ENCODE results near the gene CASR.

Gene CASR

GRCh38 chr3:122258757-122259371, 75.4 kb downstream of the CASR start:
- Histone ChIP-seq H3K36me3 (ENCODE audit: insufficient read depth, low read length) (no peaks in the 10 kb centered on the region), H3K27ac (no peak overlapping the region), H3K9ac (ENCODE audit: insufficient read length) (no peak overlapping the region), H3K9me3 (ENCODE audit: low read depth, low read length) (no peaks in the 10 kb centered on the region), H3K4me3 (no peak overlapping the region)
- no peak for DNase-seq (ENCODE audit: low read depth, low spot score)
- TF ChIP-seq FOXP2 (optimal IDR thresholded peaks at IDR 0.05; ENCODE audit: control extremely low read depth, extremely low read length, insufficient read depth) (no peak), EZH2 (IDR thresholded peaks at IDR 0.05) (no peak), POLR2AphosphoS5 (IDR thresholded peaks at IDR 0.05; ENCODE audit: borderline replicate concordance, low read depth, low read length) (no peak)

- no peak overlapping the region for H3K4me3 ChIP-seq
- no peak for DNase-seq (ENCODE audit: low read depth, low spot score)
- H3K9me3 ChIP-seq (ENCODE audit: low read depth, low read length): no peaks in the 10 kb centered on the region
- H3K9ac ChIP-seq (ENCODE audit: insufficient read length): no peak overlapping the region
- no peak overlapping the region for H3K27ac ChIP-seq
- TF ChIP-seq EZH2 (IDR thresholded peaks at IDR 0.05): no peak
- no peak for TF ChIP-seq POLR2AphosphoS5 (IDR thresholded peaks at IDR 0.05; ENCODE audit: borderline replicate concordance, low read depth, low read length)
- TF ChIP-seq FOXP2 (optimal IDR thresholded peaks at IDR 0.05; ENCODE audit: control extremely low read depth, extremely low read length, insufficient read depth): no peak
- H3K36me3 ChIP-seq (ENCODE audit: insufficient read depth, low read length): no peaks in the 10 kb centered on the region
Observed at GRCh38 chr3:122260206-122260605, 76.7 kb downstream of the CASR start.

- H3K36me3 ChIP-seq (ENCODE audit: insufficient read depth, low read length): no peaks in the 10 kb centered on the region
- TF ChIP-seq FOXP2 (optimal IDR thresholded peaks at IDR 0.05; ENCODE audit: control extremely low read depth, extremely low read length, insufficient read depth): no peak
- TF ChIP-seq POLR2AphosphoS5 (IDR thresholded peaks at IDR 0.05; ENCODE audit: borderline replicate concordance, low read depth, low read length): no peak
- no peak for TF ChIP-seq EZH2 (IDR thresholded peaks at IDR 0.05)
- H3K9ac ChIP-seq (ENCODE audit: insufficient read length): no peak overlapping the region
- H3K9me3 ChIP-seq (ENCODE audit: low read depth, low read length): no peaks in the 10 kb centered on the region
- no peak overlapping the region for H3K27ac ChIP-seq
- no peak for DNase-seq (ENCODE audit: low read depth, low spot score)
- H3K4me3 ChIP-seq: no peak overlapping the region
Observed at GRCh38 chr3:122263058-122263457, 79.6 kb downstream of the CASR start.

- H3K36me3 ChIP-seq (ENCODE audit: insufficient read depth, low read length): no peaks in the 10 kb centered on the region
- H3K4me3 ChIP-seq: no peak overlapping the region
- TF ChIP-seq EZH2 (IDR thresholded peaks at IDR 0.05) (no peak), POLR2AphosphoS5 (IDR thresholded peaks at IDR 0.05; ENCODE audit: borderline replicate concordance, low read depth, low read length) (no peak), FOXP2 (optimal IDR thresholded peaks at IDR 0.05; ENCODE audit: control extremely low read depth, extremely low read length, insufficient read depth) (no peak)
- DNase-seq (ENCODE audit: low read depth, low spot score): no peak
- H3K9ac ChIP-seq (ENCODE audit: insufficient read length): no peak overlapping the region
- no peaks in the 10 kb centered on the region for H3K9me3 ChIP-seq (ENCODE audit: low read depth, low read length)
- H3K27ac ChIP-seq: no peak overlapping the region
Observed at GRCh38 chr3:122263974-122264588, 80.6 kb downstream of the CASR start.

- Histone ChIP-seq H3K27ac (no peak overlapping the region), H3K4me3 (no peak overlapping the region), H3K9me3 (ENCODE audit: low read depth, low read length) (no peaks in the 10 kb centered on the region), H3K36me3 (ENCODE audit: insufficient read depth, low read length) (no peaks in the 10 kb centered on the region), H3K9ac (ENCODE audit: insufficient read length) (no peak overlapping the region)
- DNase-seq (ENCODE audit: low read depth, low spot score): no peak
- no peak for TF ChIP-seq FOXP2 (optimal IDR thresholded peaks at IDR 0.05; ENCODE audit: control extremely low read depth, extremely low read length, insufficient read depth)
- TF ChIP-seq POLR2AphosphoS5 (IDR thresholded peaks at IDR 0.05; ENCODE audit: borderline replicate concordance, low read depth, low read length): no peak
- no peak for TF ChIP-seq EZH2 (IDR thresholded peaks at IDR 0.05)
Observed at GRCh38 chr3:122265957-122266356, 82.5 kb downstream of the CASR start.

- no peak for DNase-seq (ENCODE audit: low read depth, low spot score)
- H3K27ac ChIP-seq: no peak overlapping the region
- H3K36me3 ChIP-seq (ENCODE audit: insufficient read depth, low read length): no peaks in the 10 kb centered on the region
Observed at GRCh38 chr3:122268257-122269024, 85.0 kb downstream of the CASR start.

GRCh38 chr3:122269045-122269444, 85.6 kb downstream of the CASR start:
- H3K9ac ChIP-seq (ENCODE audit: insufficient read length): no peak overlapping the region
- no peak overlapping the region for H3K4me3 ChIP-seq
- no peak for DNase-seq (ENCODE audit: low read depth, low spot score)
- no peaks in the 10 kb centered on the region for H3K9me3 ChIP-seq (ENCODE audit: low read depth, low read length)
- H3K27ac ChIP-seq: no peak overlapping the region
- H3K36me3 ChIP-seq (ENCODE audit: insufficient read depth, low read length): no peaks in the 10 kb centered on the region
- no peak for TF ChIP-seq FOXP2 (optimal IDR thresholded peaks at IDR 0.05; ENCODE audit: control extremely low read depth, extremely low read length, insufficient read depth)

More at GRCh38 chr3:122268257-122269024, 85.0 kb downstream of the CASR start:
- TF ChIP-seq EZH2 (IDR thresholded peaks at IDR 0.05) (no peak), POLR2AphosphoS5 (IDR thresholded peaks at IDR 0.05; ENCODE audit: borderline replicate concordance, low read depth, low read length) (no peak), FOXP2 (optimal IDR thresholded peaks at IDR 0.05; ENCODE audit: control extremely low read depth, extremely low read length, insufficient read depth) (no peak)
- Histone ChIP-seq H3K9ac (ENCODE audit: insufficient read length) (no peak overlapping the region), H3K4me3 (no peak overlapping the region), H3K9me3 (ENCODE audit: low read depth, low read length) (no peaks in the 10 kb centered on the region)

GRCh38 chr3:122271246-122271898, 87.9 kb downstream of the CASR start:
- no peak overlapping the region for H3K9ac ChIP-seq (ENCODE audit: insufficient read length)
- TF ChIP-seq FOXP2 (optimal IDR thresholded peaks at IDR 0.05; ENCODE audit: control extremely low read depth, extremely low read length, insufficient read depth) (no peak), POLR2AphosphoS5 (IDR thresholded peaks at IDR 0.05; ENCODE audit: borderline replicate concordance, low read depth, low read length) (no peak)
- H3K9me3 ChIP-seq (ENCODE audit: low read depth, low read length): no peaks in the 10 kb centered on the region
- H3K36me3 ChIP-seq (ENCODE audit: insufficient read depth, low read length): no peaks in the 10 kb centered on the region
- H3K27ac ChIP-seq: no peak overlapping the region
- no peak for DNase-seq (ENCODE audit: low read depth, low spot score)
- no peak overlapping the region for H3K4me3 ChIP-seq
